SK-N-SH treated with all-trans-retinoic acid at 6 μM for 48 hours (cell line): ENCODE measurements around the gene CHORDC1.

Source experiments
- OSR1 ChIP-seq: fragments of 250-450 bp; sonication (Bioruptor Pico); IDR thresholded peaks from 2 replicates; pipeline ENCODE4 v1.8.0; 2022; ENCODE audit warnings: moderate library complexity, mild to moderate bottlenecking, inconsistent platforms
- ZFP30 ChIP-seq: fragments of 450-650 bp; formaldehyde crosslinking; IDR thresholded peaks from 2 replicates; pipeline ENCODE4 v1.5.0; 2022; ENCODE audit warnings: mild to moderate bottlenecking, moderate library complexity
- ZNF70 ChIP-seq: fragments of 450-650 bp; formaldehyde crosslinking; IDR thresholded peaks from 2 replicates; pipeline ENCODE4 v1.5.0; 2020; ENCODE audit warnings: mild to moderate bottlenecking, moderate library complexity
- TF ChIP-seq, protein P1 (sequence below): fragments of 250-450 bp; sonication (Bioruptor Pico); IDR thresholded peaks from 2 replicates; pipeline ENCODE4 v1.5.1; 2020; ENCODE audit warnings: low read depth, mild to moderate bottlenecking, moderate library complexity
- TF ChIP-seq, protein P2 (sequence below): fragments of 250-450 bp; sonication (Bioruptor Pico); IDR thresholded peaks from 2 replicates; pipeline ENCODE4 v1.8.0; 2020; ENCODE audit warnings: mild to moderate bottlenecking, moderate library complexity, borderline replicate concordance

DNA sequence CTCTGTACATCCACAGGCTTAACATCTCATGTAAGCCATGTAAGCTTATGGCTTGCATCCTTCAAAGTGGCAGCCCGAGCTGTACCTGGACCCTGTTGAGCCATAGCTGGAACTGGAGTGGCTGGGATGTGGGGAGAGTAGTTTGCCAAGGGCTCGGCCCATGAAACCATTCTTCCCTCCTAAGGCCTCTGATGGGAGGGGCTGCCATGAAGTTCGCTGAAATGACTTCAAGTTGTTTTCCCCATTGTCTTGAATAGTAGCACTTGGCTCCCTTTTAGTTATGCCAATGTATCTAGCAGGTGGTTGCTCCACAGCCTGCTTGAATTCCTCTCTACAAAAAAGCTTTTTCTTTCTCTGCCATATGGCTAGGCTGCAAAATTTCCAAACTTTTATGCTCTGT lies 5.2 kb upstream of the CHORDC1 start:
- TF ChIP-seq ZFP30 = no peak
- TF ChIP-seq, protein P1, sequence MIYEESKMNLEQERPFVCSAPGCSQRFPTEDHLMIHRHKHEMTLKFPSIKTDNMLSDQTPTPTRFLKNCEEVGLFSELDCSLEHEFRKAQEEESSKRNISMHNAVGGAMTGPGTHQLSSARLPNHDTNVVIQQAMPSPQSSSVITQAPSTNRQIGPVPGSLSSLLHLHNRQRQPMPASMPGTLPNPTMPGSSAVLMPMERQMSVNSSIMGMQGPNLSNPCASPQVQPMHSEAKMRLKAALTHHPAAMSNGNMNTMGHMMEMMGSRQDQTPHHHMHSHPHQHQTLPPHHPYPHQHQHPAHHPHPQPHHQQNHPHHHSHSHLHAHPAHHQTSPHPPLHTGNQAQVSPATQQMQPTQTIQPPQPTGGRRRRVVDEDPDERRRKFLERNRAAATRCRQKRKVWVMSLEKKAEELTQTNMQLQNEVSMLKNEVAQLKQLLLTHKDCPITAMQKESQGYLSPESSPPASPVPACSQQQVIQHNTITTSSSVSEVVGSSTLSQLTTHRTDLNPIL (CRISPR knock-in tag) = no peak
- TF ChIP-seq OSR1 (CRISPR knock-in tag) = no peak
- TF ChIP-seq, protein P2, sequence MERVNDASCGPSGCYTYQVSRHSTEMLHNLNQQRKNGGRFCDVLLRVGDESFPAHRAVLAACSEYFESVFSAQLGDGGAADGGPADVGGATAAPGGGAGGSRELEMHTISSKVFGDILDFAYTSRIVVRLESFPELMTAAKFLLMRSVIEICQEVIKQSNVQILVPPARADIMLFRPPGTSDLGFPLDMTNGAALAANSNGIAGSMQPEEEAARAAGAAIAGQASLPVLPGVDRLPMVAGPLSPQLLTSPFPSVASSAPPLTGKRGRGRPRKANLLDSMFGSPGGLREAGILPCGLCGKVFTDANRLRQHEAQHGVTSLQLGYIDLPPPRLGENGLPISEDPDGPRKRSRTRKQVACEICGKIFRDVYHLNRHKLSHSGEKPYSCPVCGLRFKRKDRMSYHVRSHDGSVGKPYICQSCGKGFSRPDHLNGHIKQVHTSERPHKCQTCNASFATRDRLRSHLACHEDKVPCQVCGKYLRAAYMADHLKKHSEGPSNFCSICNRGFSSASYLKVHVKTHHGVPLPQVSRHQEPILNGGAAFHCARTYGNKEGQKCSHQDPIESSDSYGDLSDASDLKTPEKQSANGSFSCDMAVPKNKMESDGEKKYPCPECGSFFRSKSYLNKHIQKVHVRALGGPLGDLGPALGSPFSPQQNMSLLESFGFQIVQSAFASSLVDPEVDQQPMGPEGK = no peak
- no peak for TF ChIP-seq ZNF70 (CRISPR knock-in tag)
